IgD-negative memory B cell (primary cell): ENCODE measurements around the gene ATP6V0C. TPM values are rescaled to one million over a fixed set of nuclear protein-coding genes. Genes with fewer than 3 reads are reported as not detected.

ENCODE experiments used
- H3K27ac Mint-ChIP-seq, 3 donors: one replicate each; pipeline ENCODE4 v1.8.0; 2020 to 2022; ENCODE audit warnings: mild to moderate bottlenecking in 3 of 3, mixed read lengths in 3 of 3, moderate library complexity in 1 of 3
- H3K27me3 Mint-ChIP-seq: one replicate; pipeline ENCODE4 v1.8.0; 2021; ENCODE audit warnings: mixed read lengths
- H3K36me3 Mint-ChIP-seq: one replicate; pipeline ENCODE4 v1.8.0; 2020; ENCODE audit warnings: mild to moderate bottlenecking, mixed read lengths
- H3K4me1 Mint-ChIP-seq, 3 donors: one replicate each; pipeline ENCODE4 v1.8.0; 2020 to 2022; ENCODE audit warnings: mixed read lengths in 3 of 3, mild to moderate bottlenecking in 1 of 3
- H3K4me3 Mint-ChIP-seq, 4 donors: one replicate each; pipeline ENCODE4 v1.8.0; 2020 to 2022; ENCODE audit warnings: mild to moderate bottlenecking in 4 of 4, mixed read lengths in 4 of 4, moderate library complexity in 3 of 4
- H3K9me3 Mint-ChIP-seq, 3 donors: one replicate each; pipeline ENCODE4 v1.8.0; 2020 to 2021; ENCODE audit warnings: mixed read lengths in 3 of 3, mild to moderate bottlenecking in 1 of 3
- polyA plus RNA-seq: library from polyadenylated mRNA; unstranded; fragments of 300-500 nt; fragmentation: Illumina TruSeq; gene quantifications from one replicate; pipeline ENCODE4 v1.2.3, GENCODE V29; 2021

ATP6V0C gene
- polyA plus RNA-seq, 1 donor from 2014 or later = 105 TPM

GRCh38 chr16:2493605-2494004, 20.1 kb upstream of the ATP6V0C start:
- Mint-ChIP-seq H3K27ac (no peak overlapping the region), H3K27me3 (no peaks in the 10 kb centered on the region), H3K36me3 (no peaks in the 10 kb centered on the region), H3K4me1 (peaks cover 0 to 2% (median 2%) of the 10 kb centered on the region in 3 donors), H3K4me3 (no peak overlapping the region), H3K9me3 (no peaks in the 10 kb centered on the region)

GRCh38 chr16:2494616-2495015, 19.1 kb upstream of the ATP6V0C start:
- Mint-ChIP-seq H3K4me1 (peaks cover 0 to 2% (median 2%) of the 10 kb centered on the region in 3 donors), H3K36me3 (no peaks in the 10 kb centered on the region), H3K27me3 (no peaks in the 10 kb centered on the region), H3K4me3 (no peak overlapping the region), H3K27ac (no peak overlapping the region), H3K9me3 (no peaks in the 10 kb centered on the region)

GRCh38 chr16:2495041-2495440, 18.7 kb upstream of the ATP6V0C start:
- no peak overlapping the region for H3K27ac Mint-ChIP-seq
- no peaks in the 10 kb centered on the region for H3K27me3 Mint-ChIP-seq
- no peaks in the 10 kb centered on the region for H3K36me3 Mint-ChIP-seq
- no peaks in the 10 kb centered on the region for H3K9me3 Mint-ChIP-seq
- peaks cover 0 to 2% (median 2%) of the 10 kb centered on the region in 3 donors for H3K4me1 Mint-ChIP-seq
- no peak overlapping the region for H3K4me3 Mint-ChIP-seq

GRCh38 chr16:2496223-2497115, 17.3 kb upstream of the ATP6V0C start:
- Mint-ChIP-seq H3K36me3 (no peaks in the 10 kb centered on the region), H3K9me3 (no peaks in the 10 kb centered on the region), H3K27ac (no peak overlapping the region), H3K4me3 (no peak overlapping the region), H3K27me3 (no peaks in the 10 kb centered on the region), H3K4me1 (peaks cover 0 to 2% (median 2%) of the 10 kb centered on the region in 3 donors)

- Mint-ChIP-seq H3K27ac (no peak overlapping the region), H3K9me3 (no peaks in the 10 kb centered on the region), H3K4me1 (peaks cover 0 to 2% (median 2%) of the 10 kb centered on the region in 3 donors), H3K36me3 (no peaks in the 10 kb centered on the region), H3K27me3 (no peaks in the 10 kb centered on the region), H3K4me3 (no peak overlapping the region)
Measured at GRCh38 chr16:2497116-2497630, 16.6 kb upstream of the ATP6V0C start.

GRCh38 chr16:2497695-2498484, 15.9 kb upstream of the ATP6V0C start:
- no peak overlapping the region for H3K4me3 Mint-ChIP-seq
- H3K36me3 Mint-ChIP-seq = no peaks in the 10 kb centered on the region
- H3K27ac Mint-ChIP-seq = no peak overlapping the region
- no peaks in the 10 kb centered on the region for H3K9me3 Mint-ChIP-seq
- H3K4me1 Mint-ChIP-seq = peaks cover 0 to 2% (median 2%) of the 10 kb centered on the region in 3 donors
- H3K27me3 Mint-ChIP-seq = no peaks in the 10 kb centered on the region

GRCh38 chr16:2498531-2499253, 15.1 kb upstream of the ATP6V0C start:
- H3K4me1 Mint-ChIP-seq = peaks cover 0 to 2% (median 2%) of the 10 kb centered on the region in 3 donors
- H3K36me3 Mint-ChIP-seq = no peaks in the 10 kb centered on the region
- H3K4me3 Mint-ChIP-seq = no peak overlapping the region
- no peaks in the 10 kb centered on the region for H3K9me3 Mint-ChIP-seq
- H3K27ac Mint-ChIP-seq = no peak overlapping the region
- H3K27me3 Mint-ChIP-seq = no peaks in the 10 kb centered on the region

GRCh38 chr16:2499454-2499853, 14.3 kb upstream of the ATP6V0C start:
- no peak overlapping the region for H3K27ac Mint-ChIP-seq
- H3K27me3 Mint-ChIP-seq = no peaks in the 10 kb centered on the region
- H3K4me1 Mint-ChIP-seq = peaks cover 0 to 2% (median 2%) of the 10 kb centered on the region in 3 donors
- H3K36me3 Mint-ChIP-seq = no peaks in the 10 kb centered on the region
- no peaks in the 10 kb centered on the region for H3K9me3 Mint-ChIP-seq
- no peak overlapping the region for H3K4me3 Mint-ChIP-seq

- Mint-ChIP-seq H3K27me3 (no peaks in the 10 kb centered on the region), H3K4me3 (no peak overlapping the region), H3K4me1 (peaks cover 0 to 2% (median 2%) of the 10 kb centered on the region in 3 donors), H3K36me3 (no peaks in the 10 kb centered on the region), H3K27ac (no peak overlapping the region), H3K9me3 (no peaks in the 10 kb centered on the region)
Measured at GRCh38 chr16:2499890-2500429, 13.8 kb upstream of the ATP6V0C start.

- Mint-ChIP-seq H3K36me3 (no peaks in the 10 kb centered on the region), H3K9me3 (no peaks in the 10 kb centered on the region), H3K27ac (no peak overlapping the region), H3K27me3 (no peaks in the 10 kb centered on the region), H3K4me1 (peaks cover 2 to 4% (median 4%) of the 10 kb centered on the region in 3 donors), H3K4me3 (no peak overlapping the region)
Measured at GRCh38 chr16:2500430-2500917, 13.3 kb upstream of the ATP6V0C start.

- Mint-ChIP-seq H3K4me1 (peaks cover 4 to 6% (median 5%) of the 10 kb centered on the region in 3 donors), H3K36me3 (no peaks in the 10 kb centered on the region), H3K27ac (no peak overlapping the region), H3K9me3 (no peaks in the 10 kb centered on the region), H3K4me3 (no peak overlapping the region), H3K27me3 (no peaks in the 10 kb centered on the region)
Measured at GRCh38 chr16:2500918-2501750, 12.6 kb upstream of the ATP6V0C start.

- no peak overlapping the region for H3K4me3 Mint-ChIP-seq
- peaks cover 10 to 13% (median 12%) of the 10 kb centered on the region in 3 donors for H3K4me1 Mint-ChIP-seq
- H3K27me3 Mint-ChIP-seq = peaks cover 3% of the 10 kb centered on the region
- H3K36me3 Mint-ChIP-seq = peaks cover 2% of the 10 kb centered on the region
- no peak overlapping the region for H3K27ac Mint-ChIP-seq
- no peaks in the 10 kb centered on the region for H3K9me3 Mint-ChIP-seq
Measured at GRCh38 chr16:2501946-2502895, 11.5 kb upstream of the ATP6V0C start.

GRCh38 chr16:2505695-2506094, 8.1 kb upstream of the ATP6V0C start:
- Mint-ChIP-seq H3K9me3 (no peaks in the 10 kb centered on the region), H3K4me3 (peak overlapping the region in 1 of 4 donors; percentile 34), H3K4me1 (peaks cover 28 to 37% (median 30%) of the 10 kb centered on the region in 3 donors), H3K27me3 (peaks cover 3% of the 10 kb centered on the region), H3K36me3 (peaks cover 2% of the 10 kb centered on the region), H3K27ac (peak overlapping the region in 2 of 3 donors; percentile 13 to 31)
